NCI-H2107 (cell line): ENCODE data around the gene DBNL.
"Not testable (repeated sequence)": the region's sequence is repeated elsewhere in the genome, so short reads cannot be mapped to it uniquely, and the experiment has no call there.

Experiments used
- DNase-seq: peaks from one replicate; lab custom pipeline; 2025; lab: John Stamatoyannopoulos, UW

Gene DBNL

GRCh38 chr7:44044315-44045225 is at the start of gene DBNL:
DBNL (plus strand) TSS chr7:44044702; CDS start chr7:44044738, 36 bp downstream.
- DNase-seq: peak; percentile 87

- DNase-seq: not testable (repeated sequence)
Measured at GRCh38 chr7:43997532-43997931, 47.0 kb upstream of the DBNL start, which contains the start of gene SPDYE1. SPDYE1 (plus strand) TSS chr7:43997897; CDS start chr7:43999950, 2,053 bp downstream.

GRCh38 chr7:44012081-44012480 is 32.4 kb upstream of the DBNL start:
- DNase-seq: not testable (repeated sequence)

GRCh38 chr7:44015090-44015489 is 29.4 kb upstream of the DBNL start:
- DNase-seq: not testable (repeated sequence)

- peak; percentile 95 for DNase-seq
Measured at GRCh38 chr7:44018857-44019807, 25.4 kb upstream of the DBNL start.

- DNase-seq: not testable (repeated sequence)
Measured at GRCh38 chr7:44019825-44020224, 24.7 kb upstream of the DBNL start.

GRCh38 chr7:44022069-44022468 is 22.4 kb upstream of the DBNL start:
- not testable (repeated sequence) for DNase-seq

- not testable (repeated sequence) for DNase-seq
Measured at GRCh38 chr7:44022796-44023467, 21.6 kb upstream of the DBNL start.

GRCh38 chr7:44029433-44029832 is 15.1 kb upstream of the DBNL start:
- not testable (repeated sequence) for DNase-seq

GRCh38 chr7:44030029-44030428 is 14.5 kb upstream of the DBNL start:
- not testable (repeated sequence) for DNase-seq

- not testable (repeated sequence) for DNase-seq
Measured at GRCh38 chr7:44031319-44031718, 13.2 kb upstream of the DBNL start.

GRCh38 chr7:44032031-44032430 is 12.5 kb upstream of the DBNL start:
- DNase-seq: not testable (repeated sequence)

- DNase-seq: not testable (repeated sequence)
Measured at GRCh38 chr7:44033971-44034844, 10.3 kb upstream of the DBNL start.

- DNase-seq: not testable (repeated sequence)
Measured at GRCh38 chr7:44036364-44036763, 8.1 kb upstream of the DBNL start.

- DNase-seq: not testable (repeated sequence)
Measured at GRCh38 chr7:44037951-44038350, 6.6 kb upstream of the DBNL start.

- not testable (repeated sequence) for DNase-seq
Measured at GRCh38 chr7:44038553-44038952, 5.9 kb upstream of the DBNL start.

GRCh38 chr7:44038961-44039558 is 5.4 kb upstream of the DBNL start:
- peak; percentile 37 for DNase-seq

GRCh38 chr7:44039800-44040492 is 4.6 kb upstream of the DBNL start:
- DNase-seq: not testable (repeated sequence)

- DNase-seq: not testable (repeated sequence)
Measured at GRCh38 chr7:44040493-44040891, 4.0 kb upstream of the DBNL start.

- no peak for DNase-seq
Measured at GRCh38 chr7:44042221-44042620, 2.3 kb upstream of the DBNL start.
